EL (cell line): ENCODE data around the gene SPAG16.
"Not testable (repeated sequence)": the region's sequence is repeated elsewhere in the genome, so short reads cannot be mapped to it uniquely, and the experiment has no call there.

Experiments
- DNase-seq: peaks from one replicate; pipeline ENCODE4 v3.0.0-alpha.2; 2016

SPAG16 gene

GRCh38 chr2:213561759-213562158 lies 277.5 kb downstream of the SPAG16 start:
- no peak for DNase-seq

- DNase-seq, result no peak
Measured at GRCh38 chr2:213562539-213563180, 278.4 kb downstream of the SPAG16 start.

- DNase-seq, result no peak
Measured at GRCh38 chr2:213566846-213567245, 282.6 kb downstream of the SPAG16 start.

GRCh38 chr2:213609570-213610170 lies 325.4 kb downstream of the SPAG16 start:
- DNase-seq, result no peak

- DNase-seq, result no peak
Measured at GRCh38 chr2:213627054-213627710, 342.9 kb downstream of the SPAG16 start.

GRCh38 chr2:213627835-213628460 lies 343.7 kb downstream of the SPAG16 start:
- no peak for DNase-seq

GRCh38 chr2:213640738-213641425 lies 356.6 kb downstream of the SPAG16 start:
- DNase-seq, result no peak

GRCh38 chr2:213644926-213645325 lies 360.7 kb downstream of the SPAG16 start:
- DNase-seq, result no peak

- no peak for DNase-seq
Measured at GRCh38 chr2:213649176-213649575, 364.9 kb downstream of the SPAG16 start.

- DNase-seq, result no peak
Measured at GRCh38 chr2:213664817-213665216, 380.6 kb downstream of the SPAG16 start.

GRCh38 chr2:213669657-213670056 lies 385.4 kb downstream of the SPAG16 start:
- no peak for DNase-seq

GRCh38 chr2:213678437-213679218 lies 394.4 kb downstream of the SPAG16 start:
- peak; percentile 13 for DNase-seq

GRCh38 chr2:213679894-213680293 lies 395.6 kb downstream of the SPAG16 start:
- no peak for DNase-seq

GRCh38 chr2:213682276-213682675 lies 398.0 kb downstream of the SPAG16 start:
- DNase-seq, result no peak

GRCh38 chr2:213688133-213688532 lies 403.9 kb downstream of the SPAG16 start:
- DNase-seq, result no peak

GRCh38 chr2:213688825-213689224 lies 404.6 kb downstream of the SPAG16 start:
- DNase-seq, result not testable (repeated sequence)

GRCh38 chr2:213689585-213689984 lies 405.3 kb downstream of the SPAG16 start:
- DNase-seq, result no peak

GRCh38 chr2:213691351-213691750 lies 407.1 kb downstream of the SPAG16 start:
- DNase-seq, result no peak

- no peak for DNase-seq
Measured at GRCh38 chr2:213696442-213696841, 412.2 kb downstream of the SPAG16 start.

- DNase-seq, result not testable (repeated sequence)
Measured at GRCh38 chr2:213701365-213701764, 417.1 kb downstream of the SPAG16 start.

- DNase-seq, result no peak
Measured at GRCh38 chr2:213703406-213704098, 419.3 kb downstream of the SPAG16 start.

- no peak for DNase-seq
Measured at GRCh38 chr2:213710164-213710563, 425.9 kb downstream of the SPAG16 start.
